Inflammatory macrophage treated with lipopolysaccharide for 4 hours (primary cell): ENCODE measurements around the gene UTY.
A peak's percentile ranks its signal among the peaks of the same experiment; 100 is the strongest.

Experiments used
- DNase-seq: peaks from one replicate; pipeline ENCODE4 v3.0.0-alpha.2; 2020

UTY gene

DNA sequence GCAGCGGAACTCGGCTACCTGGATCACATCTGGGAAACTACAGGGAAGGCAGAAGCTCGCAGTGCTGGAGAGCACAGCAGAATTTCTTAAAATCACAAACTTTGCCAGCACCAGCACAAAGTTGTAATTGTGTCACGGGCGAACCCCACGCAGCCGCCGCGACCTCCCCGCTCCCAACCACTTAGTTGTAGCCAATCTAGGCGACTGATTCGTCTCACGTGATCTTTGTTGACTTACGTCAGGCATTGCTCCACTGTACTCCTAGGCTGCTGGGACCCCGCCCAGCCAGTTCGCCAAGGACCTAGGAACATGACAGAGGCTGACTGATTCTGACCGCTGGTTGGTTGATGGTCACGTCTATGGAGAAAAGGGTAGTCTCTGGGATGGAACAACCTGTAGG is at the start of gene UTY:
UTY (minus strand) TSS at position 206 of the 400 bp plus-strand sequence. CDS start 368 bp downstream, outside the sequence.
- peak; percentile 96 for DNase-seq

DNA sequence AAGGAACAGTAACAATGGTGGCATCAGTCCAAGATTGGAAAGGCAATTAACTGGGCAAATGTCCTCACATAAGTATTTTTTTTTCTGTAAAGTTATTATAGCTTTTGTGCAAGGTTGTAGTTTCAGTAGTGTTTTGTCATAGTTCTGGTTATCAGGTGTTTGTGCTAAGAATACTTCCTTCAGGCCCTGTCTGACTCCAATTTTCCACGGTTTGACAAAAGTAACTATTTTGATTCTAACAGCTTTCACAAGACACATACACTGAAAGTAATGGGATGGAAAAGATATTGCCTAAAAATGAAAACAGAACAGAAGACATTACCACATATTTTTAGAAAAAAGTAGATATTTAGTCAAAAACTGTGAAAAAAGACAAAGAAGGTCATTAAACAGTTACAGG is 40.6 kb upstream of the UTY start:
- no peak for DNase-seq

DNA sequence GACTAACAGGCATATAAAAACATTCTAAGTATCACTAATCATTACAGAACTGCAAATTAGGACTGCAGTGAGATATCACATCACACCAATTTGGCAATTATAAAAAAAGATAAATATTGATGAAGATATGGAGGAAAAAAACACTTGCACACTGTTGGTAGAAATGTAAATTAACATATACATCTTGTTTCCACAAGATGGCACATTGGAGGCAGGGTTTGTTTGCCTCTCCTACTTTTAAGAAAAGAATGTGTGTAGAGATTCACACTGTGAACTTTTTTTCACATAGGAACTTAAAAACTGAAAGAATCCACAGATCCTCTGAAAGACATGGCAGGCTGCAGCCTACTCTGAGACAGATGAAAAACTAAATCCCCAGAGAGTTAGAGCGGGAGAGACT is 21.4 kb upstream of the UTY start:
- no peak for DNase-seq

DNA sequence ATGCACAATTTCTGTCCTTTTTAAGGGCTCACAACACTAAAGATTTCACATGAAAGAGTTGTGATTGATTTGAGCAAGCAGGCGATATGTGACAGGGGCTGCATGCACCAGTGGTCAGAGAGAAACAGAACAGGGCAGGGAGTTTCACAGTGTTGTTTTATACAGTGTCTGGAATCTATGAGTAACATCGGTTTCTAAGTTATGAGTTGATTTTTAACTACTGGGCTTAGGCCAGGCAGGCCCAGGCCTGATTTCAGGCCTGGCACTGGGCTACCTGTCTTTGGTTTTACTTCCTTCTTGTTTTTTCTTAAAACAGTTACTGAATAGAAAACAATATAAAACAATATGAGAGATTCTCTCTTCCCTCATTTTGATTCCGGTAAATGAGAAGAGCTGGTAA is 13.9 kb upstream of the UTY start:
- no peak for DNase-seq

DNA sequence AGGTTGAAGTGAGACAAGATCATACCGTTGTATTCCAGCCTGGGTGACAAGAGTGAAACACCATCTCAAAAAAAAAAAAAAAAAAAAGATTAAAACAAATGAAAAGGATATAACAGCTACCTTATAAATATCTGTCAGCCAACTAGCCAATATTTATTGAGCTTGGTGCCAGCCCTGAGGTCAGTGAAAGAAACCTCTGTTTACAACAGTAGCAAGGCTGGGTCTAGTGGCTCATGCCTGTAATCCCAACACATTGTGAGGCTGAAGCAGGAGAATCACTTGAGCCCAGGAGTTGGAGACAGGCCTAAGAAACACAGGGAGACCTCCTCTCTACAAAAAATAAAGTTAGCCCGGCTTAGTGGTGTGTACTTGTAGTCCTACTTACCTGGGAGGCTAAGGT is 12.6 kb upstream of the UTY start:
- no peak for DNase-seq

DNA sequence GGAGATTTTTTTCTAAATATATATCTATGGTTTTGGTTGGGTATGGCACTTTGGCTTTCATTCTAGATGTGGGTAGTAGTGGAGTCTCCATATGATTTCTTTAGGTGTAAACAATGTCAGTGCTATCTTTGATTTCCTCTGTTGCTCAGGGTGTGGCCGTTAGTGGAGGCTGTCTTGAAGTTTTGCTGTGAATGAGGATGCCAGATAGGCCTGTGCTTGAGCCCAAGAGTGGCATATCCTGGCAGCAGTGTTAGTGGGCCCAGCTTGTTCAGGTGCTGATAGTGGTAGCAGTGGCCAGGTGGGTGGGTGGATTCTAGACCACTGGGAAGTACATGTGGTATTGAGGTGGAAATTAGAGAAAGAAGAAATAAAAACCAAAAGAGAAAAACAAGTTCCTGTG is 8.9 kb upstream of the UTY start:
- DNase-seq, result no peak

DNA sequence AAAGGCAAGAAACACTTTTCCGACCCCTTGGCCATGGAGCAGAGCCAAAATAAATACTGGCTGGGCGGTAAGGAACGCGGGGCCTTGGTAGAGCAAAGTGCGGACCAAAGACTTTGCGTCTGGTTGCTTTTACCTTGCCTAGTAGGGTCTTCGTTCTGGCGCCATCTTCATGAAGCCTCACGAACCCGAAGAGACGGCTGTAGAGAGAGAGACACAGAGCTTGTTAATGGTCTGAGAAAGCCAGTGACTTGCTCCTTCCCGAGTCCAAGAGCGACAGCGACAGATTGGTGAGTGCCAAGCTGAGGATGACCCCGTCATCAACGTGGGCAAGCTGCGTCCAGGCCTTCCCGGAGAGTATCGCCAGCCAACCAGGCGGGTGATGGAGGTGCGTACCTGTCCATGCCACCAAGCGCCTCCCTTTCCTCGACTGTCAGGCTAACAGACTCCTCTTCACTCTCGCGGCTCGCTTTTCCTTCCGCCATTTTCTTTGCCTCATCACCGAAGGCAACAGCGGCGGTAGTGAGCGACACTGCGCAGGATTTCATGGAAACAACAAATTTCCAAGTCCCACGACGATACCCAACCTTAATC is 617 bp downstream of the UTY start:
- peak; percentile 43 for DNase-seq

DNA sequence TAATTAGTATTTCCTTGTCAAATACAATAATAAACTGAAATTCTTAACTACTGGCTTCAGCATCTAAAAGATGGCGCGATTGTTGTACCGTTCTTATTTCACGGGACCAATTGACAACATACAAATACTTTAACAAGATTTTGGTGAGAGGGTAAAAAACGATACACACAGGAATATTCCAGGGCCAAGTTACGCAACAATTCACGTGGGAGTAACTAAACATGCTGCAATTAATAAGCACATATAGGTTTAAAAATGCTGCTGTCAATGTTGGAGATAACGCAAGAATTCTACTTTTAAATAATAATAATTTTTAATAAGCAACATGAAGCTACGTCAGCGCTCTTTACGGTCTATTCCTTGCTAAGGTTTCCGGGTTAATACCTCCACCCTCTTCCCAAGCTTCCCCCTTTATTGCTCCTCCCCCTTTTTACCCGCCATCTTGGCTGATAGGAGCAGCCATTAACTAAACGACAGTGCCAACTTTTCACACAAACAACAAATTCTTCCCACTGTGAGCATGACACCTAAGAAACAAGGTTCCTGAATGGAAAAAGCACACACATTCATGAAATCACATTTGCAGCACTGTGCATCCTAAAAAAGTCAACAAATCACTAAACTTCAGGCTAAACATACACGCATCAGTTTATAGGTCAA is 1.6 kb downstream of the UTY start:
- peak; percentile 75 for DNase-seq

DNA sequence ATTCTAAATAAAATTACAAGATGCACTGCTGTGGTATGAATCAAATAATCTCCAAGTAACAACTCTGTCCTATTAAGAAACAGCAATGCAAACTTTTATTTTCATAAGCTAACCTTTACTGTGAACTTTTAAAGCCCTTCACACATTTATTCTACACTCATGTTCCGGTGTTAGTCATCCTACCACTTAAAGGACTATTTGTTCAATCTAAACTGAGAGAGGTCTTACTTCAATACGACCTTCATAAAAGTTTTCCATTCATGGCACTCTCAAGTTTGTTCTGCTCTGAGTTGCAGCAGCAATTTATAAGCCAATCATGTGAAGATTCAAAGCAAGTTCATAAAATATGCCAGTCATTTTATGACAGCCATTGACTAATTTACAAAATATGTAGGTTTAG is 4.8 kb downstream of the UTY start:
- DNase-seq, result no peak

DNA sequence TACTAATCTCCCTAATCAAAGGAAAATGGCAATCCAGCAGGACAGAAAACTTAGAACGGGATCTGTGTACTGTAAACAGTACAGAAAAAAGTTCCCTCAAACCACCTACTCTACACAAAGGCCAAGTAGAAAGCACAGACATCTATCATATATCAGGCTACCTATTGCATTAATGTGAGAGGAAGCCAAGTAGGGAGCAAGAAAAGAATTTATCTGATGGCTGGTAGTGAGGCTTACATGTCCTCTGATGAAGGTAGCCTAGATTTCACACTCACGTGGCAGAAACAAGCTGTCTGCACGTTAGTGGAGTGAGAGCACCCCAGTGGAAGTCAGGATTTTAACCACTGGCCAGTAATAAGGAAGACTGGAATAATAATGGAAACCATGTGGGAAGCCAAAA is 28.3 kb downstream of the UTY start:
- no peak for DNase-seq

DNA sequence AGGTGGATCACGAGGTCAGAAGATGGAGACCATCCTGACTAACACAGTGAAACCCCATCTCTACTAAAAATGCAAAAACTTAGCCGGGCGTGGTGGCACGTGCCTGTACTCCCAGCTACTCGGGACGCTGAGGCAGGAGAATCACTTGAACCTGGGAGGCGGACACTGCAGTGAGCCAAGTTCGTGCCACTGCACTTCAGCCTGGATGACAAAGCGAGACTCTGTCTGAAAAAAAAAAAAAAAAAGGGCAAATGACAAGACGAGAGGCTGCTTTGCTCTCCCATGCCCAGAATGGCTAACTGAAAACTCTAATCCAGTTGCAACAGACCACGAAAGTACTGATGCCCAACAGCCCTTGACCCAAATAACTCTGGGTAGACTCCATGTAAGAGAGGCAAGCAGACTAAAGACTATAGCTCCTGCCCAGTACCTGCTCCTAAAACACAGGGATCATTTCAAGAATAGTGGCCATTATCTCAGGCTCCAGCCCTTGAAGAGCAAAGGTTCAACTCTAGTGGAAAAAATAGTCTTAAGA is 29.2 kb downstream of the UTY start:
- DNase-seq, result no peak

DNA sequence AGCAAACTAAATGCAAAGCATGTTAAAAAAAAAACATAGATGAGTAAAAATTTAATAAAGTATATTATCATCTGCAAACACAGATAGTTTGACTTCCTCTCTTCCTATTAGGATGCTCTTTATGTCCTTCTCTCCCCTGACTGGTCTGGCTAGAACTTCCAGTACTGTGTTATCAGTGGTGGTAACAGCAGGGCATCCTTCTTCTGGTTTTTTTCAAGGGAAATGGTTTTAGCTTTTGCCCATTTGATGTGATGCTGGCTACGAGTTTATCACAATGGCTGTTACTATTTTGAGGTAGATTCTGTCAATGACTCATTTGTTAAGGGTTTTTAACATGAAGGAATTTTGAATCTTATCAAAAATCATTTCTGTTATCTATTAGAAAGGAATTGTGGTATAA is 34.3 kb downstream of the UTY start:
- DNase-seq, result no peak

DNA sequence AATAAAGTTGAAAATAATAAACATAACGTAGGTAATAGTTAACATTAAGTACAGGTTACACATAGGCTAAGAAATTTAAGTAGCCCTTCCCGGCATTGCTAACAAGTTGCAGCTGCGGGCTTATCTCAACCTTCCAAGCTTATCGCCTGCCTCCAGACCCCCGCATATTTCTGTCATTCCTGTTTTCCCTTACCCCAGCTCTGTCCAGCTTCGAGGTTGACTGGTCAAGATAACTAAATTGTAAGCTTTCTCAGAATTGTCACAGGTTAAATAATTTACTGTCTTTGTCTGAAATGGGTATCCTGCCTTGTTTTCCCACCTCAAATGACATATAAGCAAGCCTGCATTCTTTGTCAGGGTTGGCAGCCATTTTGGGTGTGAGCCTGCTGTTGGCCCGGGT is 36.7 kb downstream of the UTY start:
- DNase-seq, result no peak

DNA sequence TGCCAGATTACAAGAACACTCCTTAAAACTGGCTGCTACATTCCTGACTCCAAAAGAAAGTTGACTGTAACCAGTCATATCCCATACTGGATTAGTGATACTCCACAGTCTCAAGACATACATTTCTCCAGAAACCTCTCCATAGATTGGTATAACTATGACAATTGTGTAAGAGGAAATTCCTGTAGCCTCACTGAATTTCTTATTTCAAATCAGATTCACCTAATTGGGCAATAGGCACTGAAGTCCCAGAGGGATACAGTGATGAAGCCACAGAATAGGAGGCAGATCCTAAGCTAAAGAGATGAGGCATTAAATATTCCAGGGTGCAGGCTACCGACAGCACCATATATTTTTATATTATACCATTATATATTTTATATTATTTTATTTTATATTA is 39.0 kb downstream of the UTY start:
- DNase-seq, result no peak

DNA sequence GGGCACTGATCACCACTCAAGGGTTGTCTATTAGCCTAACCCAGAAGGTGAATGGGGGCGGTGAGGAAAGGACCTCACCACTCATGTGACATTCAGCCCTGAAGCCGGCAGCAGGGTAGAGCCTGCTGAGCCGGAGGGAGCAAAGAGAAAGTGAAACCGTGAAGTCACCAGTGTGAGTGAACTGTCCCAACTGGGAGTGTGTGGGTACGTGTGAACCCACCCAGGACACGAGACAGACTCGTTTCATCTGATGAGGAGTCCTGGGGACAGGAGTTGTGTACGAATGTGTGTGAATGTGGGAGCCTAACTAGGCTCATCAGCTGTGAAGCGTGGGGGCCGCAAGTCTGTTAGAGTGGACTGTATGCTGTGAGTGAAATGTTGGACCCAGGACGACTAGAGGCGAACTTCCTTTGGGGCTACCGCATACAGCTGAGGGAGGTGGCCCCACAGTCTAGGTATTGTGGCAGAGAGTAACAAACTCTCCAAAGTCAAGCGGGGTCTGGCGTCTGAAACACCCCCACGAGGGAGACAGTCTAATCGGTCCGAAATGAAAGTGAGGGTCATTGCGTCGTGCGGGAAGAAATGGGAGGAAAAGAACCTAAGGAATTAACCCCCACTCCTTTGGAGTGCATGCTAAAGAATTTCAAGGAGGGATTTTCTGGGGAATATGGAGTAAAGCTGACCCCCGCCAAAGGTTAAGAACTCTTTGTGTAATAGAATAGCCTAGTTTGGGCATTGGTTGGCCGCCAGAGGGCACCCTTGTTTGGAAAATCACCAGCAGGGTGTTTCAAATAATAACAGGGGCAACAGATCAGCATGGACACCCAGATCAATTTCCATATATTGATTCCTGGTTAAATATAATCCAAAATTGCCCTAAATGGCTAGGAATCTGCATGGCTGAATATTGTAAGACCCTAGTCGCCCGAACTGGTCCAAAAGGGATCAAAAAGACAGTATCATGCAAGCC is 43.6 kb downstream of the UTY start:
- peak; percentile 77 for DNase-seq

DNA sequence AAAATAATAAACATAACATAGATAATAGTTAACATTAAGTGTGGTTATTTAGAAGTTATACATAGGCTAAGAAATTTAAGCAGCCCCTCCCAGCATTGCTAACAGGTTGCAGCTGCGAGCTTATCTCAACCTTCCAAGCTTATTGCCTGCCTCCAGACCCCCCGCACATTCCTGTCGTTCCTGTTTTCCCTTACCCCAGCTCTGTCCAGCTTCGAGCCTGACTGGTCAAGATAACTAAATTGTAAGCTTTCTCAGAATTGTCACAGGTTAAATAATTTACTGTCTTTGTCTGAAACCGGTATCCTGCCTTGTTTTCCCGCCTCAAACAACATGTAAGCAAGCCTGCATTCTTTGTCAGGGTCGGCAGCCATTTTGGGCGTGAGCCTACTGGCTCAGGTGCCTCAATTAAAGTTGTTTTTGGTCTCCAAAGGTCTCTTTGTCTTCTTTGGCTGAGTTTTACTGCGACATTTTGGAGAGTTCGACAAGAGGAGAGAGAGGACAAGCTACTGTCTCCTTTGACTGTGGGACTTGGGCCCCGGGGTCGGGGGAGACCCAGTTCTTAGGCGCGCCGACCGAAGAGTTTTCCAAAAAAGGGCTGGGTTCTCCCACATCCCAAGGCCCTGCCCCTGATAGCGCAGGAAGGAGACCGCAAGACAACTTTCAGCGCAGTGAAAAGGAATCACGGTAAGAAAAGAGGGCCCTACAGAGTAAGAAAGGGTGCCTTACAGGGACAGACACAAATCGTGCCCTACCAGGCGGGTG is 44.4 kb downstream of the UTY start:
- no peak for DNase-seq

DNA sequence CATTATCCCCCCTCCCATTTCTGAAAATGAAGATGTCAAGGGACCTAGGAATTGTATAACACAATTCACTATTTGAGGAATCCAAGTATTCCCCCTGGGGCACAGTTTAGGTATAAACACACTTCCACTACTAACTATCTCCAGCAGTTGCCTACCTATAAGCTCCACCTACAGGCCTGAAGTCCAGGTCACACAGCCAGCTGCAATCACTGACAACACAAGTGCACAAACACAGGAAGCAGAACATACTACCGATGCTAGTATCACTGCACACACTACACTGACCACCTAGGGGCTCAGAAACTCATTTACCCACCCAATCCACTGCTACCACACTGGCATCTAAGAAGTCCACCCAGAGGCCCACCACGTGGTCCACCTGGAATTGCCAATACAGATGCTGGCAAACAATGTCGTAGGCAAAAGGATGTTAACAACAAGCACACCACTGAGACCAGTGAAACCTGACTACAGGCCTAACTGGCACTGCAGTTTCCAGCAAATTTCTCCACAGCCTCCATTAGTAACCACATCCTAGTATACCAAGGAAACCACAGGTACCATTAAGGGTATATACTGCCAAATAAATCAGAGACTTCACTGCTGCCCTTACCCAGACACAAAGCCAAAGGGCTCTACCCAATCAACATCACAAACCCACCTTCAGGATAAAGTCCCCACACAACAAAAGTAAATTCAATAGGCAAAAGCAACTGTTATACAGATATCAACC is 47.4 kb downstream of the UTY start:
- DNase-seq, result no peak

DNA sequence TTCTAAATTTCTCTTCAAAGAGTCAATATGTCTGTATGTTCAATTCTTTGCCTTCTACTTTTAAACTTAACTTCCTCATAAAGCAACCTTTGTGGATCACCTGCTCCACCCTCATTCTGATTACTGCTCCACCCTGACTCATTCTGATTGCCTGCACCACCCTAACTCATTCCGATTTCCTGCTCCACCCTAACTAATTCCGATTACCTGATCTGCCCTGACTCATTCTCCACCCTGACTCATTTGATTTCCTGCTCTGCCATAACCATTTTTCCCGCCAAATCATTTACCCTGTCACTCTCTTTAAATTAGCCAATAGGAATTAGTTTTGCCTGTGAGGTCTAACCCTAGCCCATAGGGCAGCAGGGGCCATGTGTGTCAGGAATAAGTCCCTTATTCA is 50.3 kb downstream of the UTY start:
- no peak for DNase-seq

DNA sequence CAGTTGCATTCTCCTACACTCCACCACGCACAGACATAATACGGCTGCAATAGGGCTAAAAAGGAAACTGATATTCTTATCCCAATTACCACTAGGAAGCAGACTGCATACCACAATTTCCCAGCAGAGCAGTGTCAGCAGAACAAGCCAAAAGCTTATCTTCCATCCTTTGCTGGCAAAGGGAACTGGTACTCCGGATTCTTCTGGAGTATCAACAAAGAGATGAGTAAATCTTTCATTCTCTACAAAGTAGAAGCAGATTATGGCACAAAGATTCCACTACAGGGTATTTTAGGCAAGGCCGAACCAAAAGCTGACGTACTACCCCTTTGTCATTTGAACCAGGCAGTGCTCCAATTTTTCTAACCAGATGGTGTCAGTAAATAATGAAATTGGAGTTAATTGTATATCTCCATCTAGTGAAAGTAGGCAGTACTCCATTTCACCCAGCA is 56.5 kb downstream of the UTY start:
- DNase-seq, result peak; percentile 44

DNA sequence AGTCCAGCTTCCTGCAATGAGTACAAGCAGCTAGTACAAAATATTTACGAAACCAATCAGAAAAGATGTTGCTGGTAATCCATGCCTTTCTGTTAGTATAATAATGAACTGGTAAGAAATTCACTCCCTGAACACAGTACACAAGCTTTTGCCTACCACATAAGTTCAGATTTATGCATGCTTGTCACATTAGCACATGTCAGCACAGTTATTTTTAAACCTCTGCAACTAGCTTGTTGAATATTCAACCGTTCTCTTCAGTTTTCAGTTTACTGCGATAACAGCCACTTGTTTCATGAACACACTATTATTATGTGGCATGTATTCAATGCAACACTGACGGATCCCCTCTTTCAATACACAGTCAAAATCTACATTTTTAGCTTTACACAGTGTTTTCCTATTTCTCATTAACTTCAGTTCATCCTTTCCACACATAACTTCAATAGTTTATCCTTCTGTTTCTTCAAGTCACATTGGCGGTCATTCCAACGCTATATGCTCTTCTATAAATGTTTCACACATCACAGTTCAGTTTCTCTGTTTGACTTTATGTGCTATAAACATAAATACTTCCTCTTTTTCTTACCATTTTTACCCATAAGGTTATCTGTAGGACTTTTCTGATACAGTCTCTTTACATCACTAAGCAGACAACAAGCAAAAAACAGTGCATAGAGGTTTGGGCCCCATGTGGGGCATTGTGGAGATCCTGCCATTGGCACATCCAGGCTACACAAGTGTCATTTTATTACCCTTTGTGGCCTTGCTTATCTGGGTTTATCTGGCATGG is 62.8 kb downstream of the UTY start:
- no peak for DNase-seq

DNA sequence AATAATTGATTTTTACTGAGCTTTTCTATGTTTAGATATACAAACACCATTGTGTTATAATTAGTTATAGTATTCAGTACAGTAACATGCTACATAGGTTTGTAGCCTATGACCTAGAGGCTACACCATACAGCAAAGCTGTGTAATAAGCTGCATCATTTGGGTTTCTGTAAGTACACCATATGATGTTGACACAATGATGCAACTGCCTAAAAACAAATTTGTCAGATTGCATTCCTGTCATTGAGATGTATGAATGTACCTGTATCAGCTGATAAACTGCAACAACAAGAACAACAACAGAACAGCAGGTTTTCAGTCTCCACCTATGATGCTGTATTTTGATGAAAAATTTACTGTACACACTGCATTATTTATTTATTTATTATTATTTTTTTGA is 64.3 kb downstream of the UTY start:
- no peak for DNase-seq
